GM19455 (cell line): ENCODE data around the gene FAM131C.

ENCODE experiments used
- ATAC-seq: cut with Tn5 transposase; IDR thresholded peaks from one replicate; pipeline ENCODE4 v1.9.1; 2021; ENCODE audit not compliant: unreplicated experiment

Gene FAM131C, protein sequence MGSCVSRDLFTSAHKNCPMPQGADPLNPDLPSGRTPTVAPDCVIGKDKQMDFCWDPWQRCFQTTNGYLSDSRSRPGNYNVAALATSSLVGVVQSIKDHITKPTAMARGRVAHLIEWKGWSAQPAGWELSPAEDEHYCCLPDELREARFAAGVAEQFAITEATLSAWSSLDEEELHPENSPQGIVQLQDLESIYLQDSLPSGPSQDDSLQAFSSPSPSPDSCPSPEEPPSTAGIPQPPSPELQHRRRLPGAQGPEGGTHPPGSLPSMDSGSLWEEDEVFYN

DNA sequence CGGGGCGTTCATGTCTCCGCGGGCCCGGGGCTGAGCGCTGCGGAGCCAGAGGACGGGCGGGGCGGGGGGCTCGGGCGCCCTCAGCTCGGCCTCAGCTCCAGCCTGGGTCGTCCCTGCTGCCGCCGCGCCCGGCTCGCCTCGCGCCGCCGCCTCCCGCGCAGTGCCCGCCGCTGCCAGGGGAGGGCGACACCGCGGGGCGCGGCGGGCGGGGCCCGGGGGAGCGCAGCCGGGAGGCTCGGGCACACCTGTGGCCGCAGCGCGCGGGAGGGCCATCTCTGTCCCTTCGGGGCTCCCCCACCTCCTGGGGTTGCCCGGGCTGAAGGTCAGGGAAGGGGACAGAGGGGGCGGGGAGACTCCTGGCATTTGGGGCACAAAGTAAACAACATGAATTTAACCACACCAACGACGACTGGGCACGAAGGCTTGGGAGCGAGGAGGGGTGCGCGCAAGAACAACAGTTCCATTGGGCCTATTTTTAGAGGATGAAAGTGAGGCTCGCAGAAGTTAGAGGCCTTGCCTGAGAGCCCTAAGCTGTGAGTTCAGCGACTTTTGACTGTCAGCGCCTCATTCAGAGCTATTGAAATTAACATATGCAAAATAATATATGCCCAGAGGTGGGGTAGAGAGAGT lies at the start of gene FAM131C:
Gene FAM131C, minus strand, starts transcription at position 162 of the 630 bp plus-strand sequence. CDS start 209 bp downstream, outside the sequence.
- ATAC-seq, result no peak

DNA sequence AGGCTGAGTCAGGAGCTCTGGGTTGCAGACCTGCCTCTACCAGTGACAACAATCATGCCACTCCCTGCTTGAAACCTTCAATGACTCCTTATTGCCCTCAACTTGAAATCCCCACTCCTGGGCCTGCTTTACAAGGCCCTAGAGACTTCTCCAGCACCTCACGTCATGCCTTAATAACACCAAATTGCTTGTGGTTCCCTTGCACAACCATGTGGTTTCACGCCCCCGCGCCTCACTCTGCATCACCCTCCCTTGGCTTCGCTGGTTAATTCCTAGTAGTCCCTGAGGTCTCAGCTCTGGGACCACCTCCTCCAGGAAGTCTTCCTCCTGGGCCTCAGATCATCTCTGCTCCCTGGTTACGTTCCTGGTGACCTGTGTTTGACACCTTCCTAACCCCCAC lies 49.5 kb upstream of the FAM131C start:
- ATAC-seq, result no peak

DNA sequence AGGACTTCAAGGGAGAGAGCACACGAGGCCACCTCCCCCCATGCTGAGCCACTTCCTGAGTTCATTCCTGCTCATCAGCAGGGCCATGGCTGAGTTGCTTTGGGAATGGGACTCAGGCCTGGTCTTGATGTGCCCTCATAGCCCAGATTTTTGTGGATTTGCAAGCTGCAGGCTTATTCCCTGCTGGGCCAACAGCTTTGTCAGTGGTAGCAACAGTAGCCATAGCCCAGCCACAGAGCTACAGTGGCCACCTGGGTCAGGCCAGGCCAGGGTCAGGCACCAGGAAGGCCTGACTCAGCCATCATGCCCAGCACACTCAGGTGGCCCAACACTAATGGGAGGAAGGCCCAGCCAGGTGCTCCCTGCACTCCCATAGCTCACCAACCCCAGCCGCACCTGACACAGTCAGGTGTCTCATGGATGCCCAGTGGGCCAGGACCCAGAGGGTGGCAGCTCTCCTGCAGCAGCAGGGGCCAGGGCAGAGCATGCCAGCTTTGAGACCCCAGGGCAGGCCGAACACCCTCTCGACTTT lies 49.0 kb upstream of the FAM131C start:
- no peak for ATAC-seq

DNA sequence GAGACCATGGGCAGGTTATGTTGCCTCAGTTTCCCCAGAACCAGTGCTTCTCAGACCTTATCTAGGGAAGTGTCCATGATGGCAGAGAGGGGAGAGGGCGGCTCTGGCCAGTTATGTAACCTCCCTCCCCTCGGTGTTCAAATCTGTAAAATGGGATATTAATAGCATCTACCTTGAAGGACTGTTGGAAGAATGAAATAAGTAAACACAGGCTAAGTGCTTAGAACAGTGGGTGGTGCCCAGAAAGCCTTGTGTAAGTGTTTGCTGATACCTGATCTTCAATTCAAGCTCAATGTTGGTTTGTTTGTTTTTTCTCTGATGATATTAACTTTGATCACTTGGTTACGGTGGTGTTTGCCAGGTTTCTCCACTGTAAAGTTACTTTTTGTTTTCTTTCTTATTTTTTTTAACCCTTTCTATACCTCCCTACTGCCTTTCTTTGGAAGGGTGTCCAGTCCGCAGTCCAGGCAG lies 47.5 kb upstream of the FAM131C start:
- no peak for ATAC-seq

DNA sequence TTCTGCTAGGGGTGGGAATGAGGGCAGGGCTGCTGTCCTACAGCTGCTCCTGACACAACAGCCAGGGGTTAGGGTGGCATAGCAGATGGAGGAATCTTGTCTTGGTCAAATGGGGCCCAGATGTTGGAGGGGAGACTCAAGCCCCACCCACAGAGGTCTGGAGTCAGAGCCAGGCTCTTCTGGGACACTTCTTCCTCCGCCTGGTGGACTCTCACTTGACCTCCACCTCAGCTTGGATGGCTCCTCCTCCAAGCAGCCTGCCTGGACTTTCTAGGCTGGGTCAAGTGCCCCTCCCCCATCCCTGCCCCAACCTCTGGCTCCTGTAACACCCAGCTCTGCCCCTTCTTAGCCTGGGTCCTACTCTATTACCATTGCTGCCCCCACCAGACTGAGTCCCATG lies 47.0 kb upstream of the FAM131C start:
- no peak for ATAC-seq

DNA sequence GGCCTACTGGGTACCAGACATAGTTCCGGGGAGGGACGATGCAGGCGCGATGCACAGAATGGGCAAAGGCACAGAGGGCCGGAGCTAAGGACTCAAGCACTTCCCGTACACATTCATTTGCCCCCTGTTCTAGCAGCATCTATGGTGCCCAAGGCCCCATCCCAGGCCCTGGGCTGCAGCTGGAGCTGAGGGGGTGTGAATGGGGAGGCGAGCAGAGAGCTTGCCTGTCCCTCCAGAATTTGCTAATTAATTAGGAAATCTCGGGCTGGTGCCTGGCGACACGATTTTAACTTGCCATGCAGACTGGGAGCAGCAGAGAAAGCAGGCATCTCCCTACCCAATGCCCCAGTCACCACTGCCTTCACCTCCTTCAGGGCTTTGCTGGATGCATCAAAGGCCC lies 46.5 kb upstream of the FAM131C start:
- ATAC-seq, result no peak

DNA sequence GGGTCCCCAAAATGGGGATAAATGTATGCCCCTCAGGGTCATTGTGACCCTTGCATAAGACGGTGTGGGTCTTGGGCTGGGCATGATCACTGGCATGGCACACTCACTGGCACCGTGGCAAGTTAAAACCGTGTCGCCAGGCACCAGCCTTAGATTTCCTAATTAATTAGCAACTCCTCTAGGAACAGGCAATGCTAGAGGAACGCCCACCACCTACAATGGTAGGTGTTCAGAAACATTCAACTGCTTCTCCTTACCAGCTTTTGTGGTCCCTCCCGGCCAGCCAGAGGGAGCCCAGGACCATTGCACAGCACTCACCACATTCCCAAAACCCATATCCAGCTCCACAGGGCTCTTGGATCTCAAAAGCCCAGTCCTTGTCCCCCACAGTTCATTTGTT lies 46.1 kb upstream of the FAM131C start:
- ATAC-seq, result no peak

DNA sequence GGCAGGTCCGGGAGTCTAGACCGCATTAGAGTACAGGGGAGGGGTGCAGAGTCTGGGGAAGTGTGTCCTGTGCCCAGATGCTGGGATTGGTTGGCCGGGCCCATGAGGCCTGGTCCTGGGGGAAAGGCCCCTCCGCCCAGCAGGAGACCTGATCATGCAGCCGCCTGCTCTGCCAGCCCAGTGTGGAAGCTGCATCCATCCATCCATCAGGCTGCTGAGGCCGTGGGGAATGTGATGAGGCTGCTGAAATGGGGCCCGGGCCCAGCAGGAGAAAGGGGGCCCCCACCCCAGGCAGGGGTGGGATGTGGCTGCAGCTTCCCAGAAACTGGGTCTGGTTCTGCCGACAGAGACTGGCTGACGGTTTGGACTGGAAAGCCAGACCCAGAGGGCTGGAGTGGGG lies 45.3 kb upstream of the FAM131C start:
- no peak for ATAC-seq

DNA sequence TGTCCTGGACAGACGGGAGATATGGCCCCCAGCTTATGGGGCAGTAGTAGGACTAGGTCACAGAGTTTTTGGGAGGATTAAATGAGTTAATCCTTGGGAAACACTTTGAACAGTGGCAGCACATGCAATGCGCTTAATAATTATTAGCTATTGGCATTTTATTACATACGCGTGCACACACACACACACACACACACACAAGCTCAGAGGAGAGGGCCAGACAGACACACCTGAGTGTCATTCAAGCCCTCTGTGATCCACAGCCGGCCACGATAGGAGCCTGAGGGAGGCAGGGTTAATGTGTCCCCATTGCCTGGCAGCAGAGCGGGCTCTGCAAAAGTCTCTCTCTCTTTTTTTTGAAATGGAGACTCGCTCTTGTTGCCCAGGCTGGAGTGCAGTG lies 44.5 kb upstream of the FAM131C start:
- no peak for ATAC-seq

DNA sequence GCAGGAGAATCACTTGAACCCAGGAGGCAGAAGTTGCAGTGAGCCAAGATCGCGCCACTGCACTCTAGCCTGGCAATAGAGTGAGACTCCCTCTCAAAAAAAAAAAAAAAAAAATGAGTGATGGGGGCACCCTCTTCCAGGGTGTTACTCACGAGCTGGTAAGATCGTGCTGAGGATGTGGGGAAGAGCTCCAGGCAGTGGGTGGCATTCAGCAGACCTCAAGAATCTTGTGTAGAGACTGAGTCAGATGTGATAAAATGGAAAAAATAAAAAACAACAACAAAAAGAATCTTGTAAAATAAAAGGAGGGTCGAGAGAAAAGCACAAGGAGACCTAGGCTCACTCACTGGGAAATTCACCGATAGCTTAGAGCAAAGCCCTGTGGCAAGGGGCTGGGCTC lies 43.9 kb upstream of the FAM131C start:
- ATAC-seq, result no peak

DNA sequence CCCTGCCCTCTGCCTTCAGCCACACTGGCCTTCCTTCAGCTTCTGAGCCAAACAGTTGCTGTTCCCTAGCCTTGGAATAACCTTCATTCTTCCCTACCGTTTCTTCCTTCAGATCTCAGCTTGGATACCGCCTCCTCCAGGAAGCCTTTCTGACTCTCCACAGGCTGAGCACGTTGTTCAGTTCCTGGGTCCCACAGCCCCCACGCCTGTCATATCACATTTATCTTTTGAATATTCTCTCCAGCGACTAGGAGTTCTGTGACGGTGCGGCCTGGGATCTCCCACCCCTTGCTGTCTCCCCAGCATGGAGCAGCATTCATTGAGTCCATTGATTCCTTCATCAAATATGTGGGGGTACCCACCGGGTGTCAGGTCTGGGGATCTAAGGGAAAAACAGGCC lies 43.2 kb upstream of the FAM131C start:
- no peak for ATAC-seq

DNA sequence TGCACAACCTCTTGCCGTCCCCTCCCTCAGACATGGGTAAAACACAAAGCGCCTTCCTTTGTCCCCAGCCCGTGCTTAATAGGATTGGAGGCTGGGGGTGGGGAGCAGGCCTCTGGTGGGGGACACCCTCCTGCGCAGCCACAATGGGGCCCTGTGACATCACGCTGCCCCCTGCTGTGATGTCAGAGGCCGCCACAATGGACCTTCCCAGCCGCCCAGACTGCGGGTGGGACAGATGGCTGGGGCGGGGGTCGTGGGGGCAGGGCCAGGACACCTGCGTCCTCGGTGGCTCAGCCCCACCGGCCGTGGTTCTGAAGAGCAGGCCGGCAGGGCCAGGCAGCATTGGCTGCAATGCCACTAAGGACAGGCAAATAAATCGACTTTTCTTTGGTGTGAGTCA lies 42.6 kb upstream of the FAM131C start:
- no peak for ATAC-seq

DNA sequence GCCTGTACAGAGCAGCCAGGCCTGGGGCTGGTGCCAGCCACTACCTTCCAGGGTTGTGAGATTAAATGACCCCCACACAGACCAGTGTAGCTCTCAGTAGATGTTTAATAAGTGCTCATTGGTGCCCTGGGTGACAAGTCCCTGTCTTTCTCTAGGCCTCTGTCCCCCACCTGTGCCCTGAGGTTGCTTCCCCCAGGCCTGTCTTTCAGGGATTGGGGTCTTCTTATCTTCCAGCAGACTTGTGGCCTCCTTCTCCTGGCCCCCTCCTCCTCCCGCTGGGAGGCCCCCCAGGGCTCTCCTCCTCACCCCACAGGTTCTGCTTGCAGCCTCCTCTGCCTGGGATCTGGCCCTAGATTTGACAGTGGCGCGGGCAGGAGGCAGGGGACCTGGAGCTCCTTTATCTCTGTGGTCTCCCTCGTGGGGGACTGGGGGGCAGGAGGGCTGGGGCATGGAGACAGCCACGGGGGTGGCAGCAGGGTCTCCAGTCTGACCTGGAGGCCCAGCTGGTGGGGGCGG lies 42.1 kb upstream of the FAM131C start:
- ATAC-seq, result no peak

DNA sequence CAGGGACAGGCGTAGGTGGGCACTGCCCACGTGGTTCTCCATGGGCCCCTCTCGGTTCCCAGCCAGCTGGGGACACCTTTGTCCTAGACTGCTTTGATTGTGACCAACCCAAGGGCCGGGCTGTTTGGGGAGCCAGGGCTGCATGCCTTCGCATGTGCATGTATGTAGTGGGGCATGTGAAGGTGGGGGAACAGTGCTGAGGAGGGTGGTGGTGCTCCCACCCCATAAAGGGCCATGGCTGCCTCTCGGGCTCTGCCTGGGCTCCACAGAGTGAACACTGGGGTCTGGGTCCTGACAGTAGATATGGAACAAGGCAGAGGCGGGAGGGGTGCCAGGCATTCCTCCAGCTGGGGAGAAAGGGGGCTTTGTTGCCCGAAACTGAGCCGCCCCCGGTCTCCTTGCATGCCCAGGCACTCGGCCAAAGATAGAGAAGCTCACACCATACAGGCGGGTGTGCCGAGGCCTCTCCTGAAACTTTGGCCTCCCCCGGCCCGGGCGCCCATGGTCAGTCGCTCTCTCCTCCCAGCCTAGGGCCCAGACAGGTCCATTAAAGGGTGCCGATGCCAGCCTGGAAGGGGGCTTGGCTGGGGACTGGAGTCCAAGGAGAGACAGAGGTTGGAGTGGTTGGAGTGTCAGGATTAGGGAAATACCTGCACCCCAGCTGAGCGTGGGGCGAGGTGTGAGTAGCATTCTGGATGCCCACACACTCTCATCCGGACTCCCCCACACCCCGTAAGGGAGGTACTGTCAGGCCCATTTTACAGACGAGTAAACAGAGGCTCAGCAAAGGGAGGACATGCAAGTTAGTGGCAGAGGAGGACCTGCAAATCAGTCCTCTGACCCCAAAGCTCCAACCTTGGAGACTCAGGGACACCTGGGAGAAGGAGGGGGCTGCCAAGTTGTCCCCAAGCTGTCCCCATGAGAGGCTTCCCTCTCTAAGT lies 41.3 kb upstream of the FAM131C start:
- ATAC-seq, result no peak

DNA sequence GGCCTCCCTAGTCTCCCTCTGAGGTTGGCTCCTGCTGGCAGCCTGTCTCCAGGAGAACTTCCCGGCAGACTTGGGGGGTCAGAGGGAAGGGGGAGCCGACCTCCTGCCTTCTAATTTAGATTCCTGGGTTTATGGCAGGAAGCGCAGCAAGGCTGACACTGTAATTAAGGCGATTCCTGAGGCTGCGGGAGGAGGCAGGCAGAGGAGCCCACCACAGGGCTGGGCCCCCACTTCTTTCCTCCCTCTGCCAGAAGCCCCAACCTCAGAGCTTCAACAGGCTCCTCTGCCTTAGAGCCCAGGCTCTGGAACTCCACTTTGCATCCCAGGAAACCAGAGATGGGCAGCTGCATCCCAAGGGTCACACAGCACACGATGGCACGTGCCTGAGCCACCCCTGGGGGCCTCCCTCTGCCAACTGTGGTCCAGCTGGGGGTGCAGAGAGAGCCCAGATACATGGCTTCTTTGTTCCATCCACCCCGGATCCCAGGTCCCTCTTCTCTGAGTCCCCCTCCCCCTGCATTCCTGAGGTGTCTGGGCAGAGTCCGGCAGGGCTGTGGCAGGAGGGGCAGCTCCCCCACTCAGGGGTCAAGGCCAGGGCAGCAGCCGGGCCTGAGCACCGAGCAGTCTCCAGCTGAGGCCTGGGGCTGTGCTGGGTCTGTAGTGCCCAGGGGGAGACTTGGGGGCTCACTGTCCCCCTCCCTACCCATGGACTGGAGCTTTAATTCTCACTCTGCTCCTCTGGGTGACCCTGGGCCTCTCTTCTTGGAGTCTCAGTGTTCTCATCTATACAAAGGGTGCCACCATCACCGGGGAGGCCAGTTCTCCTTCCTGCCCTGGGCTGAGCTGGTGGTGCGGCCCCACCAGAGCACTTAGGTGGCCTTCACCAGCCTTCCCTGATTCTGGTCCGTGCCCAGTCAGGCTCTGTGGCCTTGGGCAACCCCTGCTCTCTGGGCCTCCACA lies 39.4 kb upstream of the FAM131C start:
- no peak for ATAC-seq

DNA sequence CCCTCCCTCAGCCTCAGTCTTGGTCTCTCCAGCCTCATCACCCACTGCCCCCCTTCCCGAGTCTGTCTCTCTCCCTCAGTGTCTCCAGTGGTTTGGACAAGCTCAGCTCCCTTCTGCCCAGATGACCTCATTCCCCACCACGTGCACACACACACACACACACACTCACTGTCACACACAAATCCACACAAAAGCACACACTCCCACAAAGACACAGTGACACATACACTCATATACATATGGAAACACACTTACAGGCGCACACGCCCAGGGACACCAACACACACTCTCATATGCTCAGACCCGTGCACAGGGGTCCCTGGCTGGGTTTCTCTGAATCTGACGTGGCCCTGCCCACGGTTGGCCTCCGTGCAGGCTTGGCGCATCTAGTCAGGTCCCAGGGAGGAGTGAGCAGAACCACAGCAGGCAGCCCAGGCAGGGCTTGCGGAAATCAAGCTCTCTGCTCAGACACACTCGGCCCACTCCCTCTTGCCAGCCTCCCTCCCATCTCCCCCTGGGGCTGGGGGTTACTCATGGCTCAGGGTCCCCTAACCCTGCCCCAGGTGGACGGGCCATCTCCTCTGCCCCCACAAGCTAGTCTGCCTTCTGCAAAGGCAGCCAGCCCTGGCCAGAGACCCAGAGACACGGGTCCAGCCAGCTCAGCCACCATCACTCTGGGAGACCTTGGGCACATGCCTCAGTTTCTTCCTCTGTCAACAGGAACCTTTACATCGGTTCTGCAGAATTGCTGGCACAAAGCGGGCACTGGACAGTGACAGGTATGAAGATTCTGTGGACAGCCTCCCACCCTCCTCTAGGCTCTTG lies 38.5 kb upstream of the FAM131C start:
- ATAC-seq, result no peak

DNA sequence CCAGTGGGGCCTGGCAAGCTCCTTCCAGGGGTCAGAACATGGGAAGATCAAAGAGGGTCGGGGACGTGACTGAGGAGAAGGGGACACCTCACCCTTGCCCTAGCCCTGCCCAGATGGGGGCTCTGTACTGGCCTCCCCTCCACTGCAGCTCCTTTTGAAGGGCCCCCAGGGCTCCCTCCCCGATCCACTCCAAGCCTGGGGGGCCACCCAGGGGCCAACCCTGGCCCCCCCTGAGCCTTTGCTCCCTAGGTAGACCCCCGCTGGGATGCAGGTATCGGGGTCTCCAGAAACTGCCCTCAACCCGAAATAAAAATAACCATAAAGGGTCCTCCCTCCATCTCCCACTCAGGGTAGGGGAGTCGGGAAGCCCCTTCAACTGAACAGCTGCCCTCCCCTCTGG lies 37.4 kb upstream of the FAM131C start:
- no peak for ATAC-seq

DNA sequence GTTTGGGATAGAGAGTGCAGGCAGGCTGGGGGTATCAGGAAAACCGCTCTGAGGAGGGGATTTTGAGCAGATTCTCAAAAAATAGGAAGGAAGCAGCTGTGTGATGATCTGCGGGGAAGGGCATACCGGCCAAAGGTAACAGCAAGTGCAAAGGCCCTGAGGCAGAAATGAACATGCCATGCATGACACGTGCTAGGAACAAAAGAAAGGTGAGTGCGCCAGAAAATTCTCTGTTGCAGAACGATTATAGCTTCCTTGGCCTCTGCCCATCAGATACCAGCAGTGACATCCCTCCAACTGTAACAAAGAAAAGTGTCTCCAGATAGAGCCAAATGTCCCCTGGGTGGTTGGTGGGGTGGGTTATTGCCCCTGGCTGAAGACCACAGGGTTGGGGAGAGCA lies 37.0 kb upstream of the FAM131C start:
- ATAC-seq, result no peak

DNA sequence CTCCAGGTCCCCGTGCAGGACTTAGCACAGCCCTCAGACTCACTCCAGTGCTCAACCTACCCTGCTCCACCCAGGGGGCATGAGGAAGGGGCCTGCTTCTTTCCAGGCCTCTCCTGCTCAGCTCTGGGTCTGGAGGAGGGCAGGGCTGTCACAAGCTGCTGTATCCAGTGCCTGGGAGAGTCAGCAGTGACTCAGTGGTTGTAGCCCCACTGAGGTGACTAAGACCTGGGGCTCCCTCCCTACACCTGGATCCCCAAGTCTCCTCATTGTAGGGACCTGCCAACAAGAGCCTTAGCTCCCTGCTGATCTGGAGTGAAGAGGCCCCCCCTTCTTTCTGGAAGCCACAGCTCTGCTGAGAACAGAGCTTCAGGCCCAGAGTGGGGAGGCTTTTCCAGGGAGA lies 36.1 kb upstream of the FAM131C start:
- no peak for ATAC-seq
